CD4-positive, alpha-beta T cell treated with Interleukin-10 for 1 hour (primary cell): ENCODE measurements around the gene SPATS2.

Experiments used
- DNase-seq: peaks from one replicate; pipeline ENCODE4 v3.0.0-alpha.2; 2020

SPATS2 gene

DNA sequence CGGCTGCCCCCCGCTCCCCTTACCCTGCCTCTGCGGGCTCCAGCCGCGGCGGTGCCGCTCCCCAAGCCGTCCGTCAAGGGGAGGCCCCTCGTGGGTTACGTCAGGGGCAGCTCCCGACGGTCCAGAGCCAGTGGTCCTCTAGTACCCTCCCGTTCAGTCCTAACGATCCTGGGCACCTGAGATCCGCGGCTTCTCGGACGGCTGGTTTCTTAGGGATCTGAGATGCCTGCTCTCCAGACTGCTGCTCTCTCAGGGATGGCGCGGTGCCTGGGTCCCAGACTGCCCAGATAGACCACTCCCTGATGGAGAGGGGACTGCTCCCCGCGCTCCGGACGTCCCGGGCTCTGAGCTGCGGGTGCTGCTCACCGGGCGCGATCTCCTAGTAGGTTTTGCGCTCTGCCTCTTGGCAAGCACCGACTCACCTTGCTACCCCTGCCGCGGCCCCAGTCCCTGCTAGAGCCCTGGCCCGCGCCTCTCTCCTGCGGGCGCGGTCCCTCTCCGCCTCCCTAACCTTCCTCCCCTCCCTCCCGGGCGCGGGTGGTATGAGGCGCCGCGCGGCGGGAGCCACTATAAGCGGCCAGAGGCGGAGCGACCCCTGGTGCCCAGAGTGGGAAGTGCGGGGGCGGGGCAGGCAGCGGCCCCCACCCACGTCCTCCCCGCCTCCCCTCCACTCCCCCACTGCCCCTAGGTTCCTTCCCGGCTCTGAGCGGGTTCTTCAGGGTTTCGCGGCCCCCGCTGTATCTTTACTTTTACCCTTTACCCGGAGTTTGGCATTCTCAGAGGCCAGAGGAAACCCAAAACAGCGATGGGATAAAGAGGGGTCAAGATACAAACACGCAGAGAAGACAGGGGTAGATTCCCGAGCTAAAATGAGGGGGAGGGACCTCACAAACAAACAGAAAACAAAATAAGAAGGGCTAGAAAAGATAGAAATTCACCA, 30.3 kb upstream of the SPATS2 start, which contains the start of gene C1QL4:
TSS of gene C1QL4 (minus strand) at position 544 of the 940 bp plus-strand sequence. CDS start 711 bp downstream, outside the sequence.
- DNase-seq = peak; percentile 90

DNA sequence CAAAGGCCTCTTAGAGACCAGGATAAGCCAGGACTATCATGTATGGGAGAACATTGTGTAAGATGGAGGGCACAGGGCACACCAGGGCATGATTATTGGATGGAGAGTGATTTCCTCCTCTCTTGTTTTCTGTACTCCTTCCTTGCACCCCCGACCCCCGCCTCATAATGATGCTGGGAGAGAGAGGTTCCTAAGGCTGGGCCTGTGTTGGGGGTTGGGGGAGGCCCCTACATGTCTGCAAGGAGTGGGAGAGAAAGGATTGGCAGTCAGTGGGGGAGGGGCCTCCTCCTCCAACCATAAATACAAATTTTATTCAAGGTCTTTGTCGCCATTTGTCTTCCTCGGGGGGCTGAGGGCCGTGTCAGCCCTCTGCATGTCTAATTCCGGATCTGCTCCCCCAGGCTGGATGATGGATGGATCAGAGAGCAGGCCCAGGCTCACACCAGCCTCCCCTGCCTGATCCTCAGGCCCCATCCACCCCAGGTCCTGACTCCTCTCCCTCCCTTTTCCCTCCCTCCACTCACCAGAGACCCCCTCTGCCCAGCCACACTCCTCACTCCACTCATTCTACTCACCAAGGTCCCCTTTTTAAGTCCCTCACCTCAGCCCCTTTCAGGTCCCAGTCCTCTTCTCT, 28.3 kb upstream of the SPATS2 start:
- DNase-seq = no peak

DNA sequence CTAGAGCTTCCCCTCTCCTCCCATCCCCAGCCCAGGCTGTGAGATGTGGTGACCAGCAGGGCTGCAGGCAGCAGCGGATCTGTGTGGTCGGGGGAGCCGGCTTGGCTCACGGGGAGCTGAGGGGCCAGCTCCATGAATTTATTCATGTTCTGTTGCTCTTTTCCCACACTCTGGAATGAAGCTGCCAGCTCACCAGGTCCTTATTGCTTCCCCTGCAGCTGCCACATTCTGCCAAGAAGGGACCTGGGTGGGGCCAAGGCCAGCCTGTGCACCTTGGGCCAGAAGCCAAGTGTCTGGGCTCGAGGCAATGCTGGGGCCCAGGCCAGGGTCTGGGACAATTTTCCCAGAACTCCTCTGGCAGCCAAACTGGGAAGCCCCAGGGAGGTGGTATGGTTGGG, 27.8 kb upstream of the SPATS2 start:
- DNase-seq = no peak

GRCh38 chr12:49340095-49340870, 27.0 kb upstream of the SPATS2 start:
- DNase-seq = no peak

DNA sequence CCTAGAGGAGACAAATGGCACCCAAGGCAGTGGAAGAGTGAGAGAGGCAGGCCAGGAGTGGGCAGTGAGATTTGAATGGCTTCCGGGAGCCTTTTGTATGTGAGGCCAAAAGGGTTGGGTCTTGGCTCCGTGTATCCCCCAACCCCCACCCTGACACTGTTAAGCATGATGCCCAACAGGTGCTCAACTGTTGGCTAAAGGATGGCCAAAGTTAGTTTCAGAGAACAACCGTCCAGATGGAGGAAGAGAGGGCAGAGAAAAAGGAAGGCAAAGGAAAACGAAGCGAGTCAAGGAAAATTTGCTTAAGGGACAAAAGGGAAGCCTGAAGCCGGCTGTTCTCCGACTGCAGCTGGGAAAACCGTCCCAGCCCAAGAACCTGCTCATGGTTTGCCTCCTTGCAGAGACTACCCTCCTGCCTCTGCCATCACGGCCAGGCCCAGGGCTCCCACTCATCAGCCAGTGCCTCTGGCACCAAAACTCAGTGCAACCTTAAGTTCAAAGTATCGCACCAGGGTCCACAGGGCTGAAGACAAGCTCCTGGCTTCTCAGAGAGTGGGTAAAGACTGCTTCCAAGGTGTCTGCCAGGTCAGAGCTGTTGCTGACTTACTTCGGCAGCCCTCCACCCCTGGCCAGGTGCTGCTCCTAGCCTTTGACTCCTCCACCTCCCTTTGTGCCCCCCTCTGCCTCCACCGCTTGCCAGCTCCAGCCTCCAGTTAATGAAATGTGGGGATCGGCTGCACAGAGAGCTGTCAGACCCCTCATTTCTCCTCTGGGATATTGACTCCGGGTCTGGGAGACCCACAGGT, 26.1 kb upstream of the SPATS2 start:
- DNase-seq = no peak

DNA sequence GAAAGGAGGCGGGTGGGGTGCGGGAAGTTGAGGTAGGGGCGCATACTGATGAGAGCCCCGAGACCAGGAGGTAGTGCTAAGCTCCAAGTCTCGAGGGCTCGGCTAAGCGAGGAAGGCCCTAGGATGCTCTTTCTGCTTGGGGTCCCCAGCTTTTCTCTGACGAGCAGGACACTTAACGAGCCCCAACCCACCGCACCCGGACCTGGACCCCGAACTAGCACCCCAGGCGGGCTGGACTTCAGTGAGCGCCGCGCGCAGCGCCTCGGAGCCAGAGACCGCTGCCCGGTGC, 25.5 kb upstream of the SPATS2 start:
- no peak for DNase-seq

DNA sequence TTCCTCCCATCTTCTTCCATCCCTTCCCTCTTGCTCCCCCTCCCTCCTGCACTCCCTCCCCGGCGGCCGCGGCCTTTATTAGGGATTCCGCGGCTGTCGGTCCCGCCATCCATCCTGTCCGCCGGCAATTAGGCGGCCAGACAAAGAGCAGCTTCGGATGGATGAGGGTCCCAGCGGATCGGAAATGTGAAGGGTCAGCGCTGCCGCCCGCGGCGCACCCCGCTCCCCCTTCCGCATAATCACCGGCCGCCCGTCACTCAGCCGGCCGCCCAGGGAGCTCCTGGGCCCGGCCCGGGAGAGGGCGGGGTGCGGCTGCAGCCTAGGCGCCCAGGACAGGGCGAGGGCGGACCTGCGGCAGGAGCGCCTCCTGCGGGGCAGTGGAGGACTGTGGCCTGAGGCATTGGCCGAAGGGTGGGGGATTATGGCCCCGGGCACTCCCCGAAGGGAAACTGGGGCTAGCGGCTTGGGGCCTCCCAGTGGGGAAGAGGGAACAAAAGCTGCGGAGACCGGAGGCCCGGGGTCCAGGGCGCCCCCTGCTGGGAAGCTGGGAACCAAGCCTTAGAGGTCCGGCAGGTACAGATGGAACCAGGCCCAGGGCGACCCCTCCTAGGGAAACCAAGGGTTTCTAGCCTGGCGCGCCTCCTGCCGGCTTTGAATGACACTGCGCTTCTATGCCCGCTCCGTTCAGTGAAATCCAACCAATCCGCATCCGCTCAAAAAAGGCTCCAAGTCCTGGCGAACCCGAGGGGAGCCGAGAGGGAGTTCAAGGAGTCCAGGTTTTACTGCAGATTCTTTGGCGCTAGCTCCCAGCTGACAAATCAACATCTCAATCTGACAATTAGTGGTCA, 25.0 kb upstream of the SPATS2 start:
- peak; percentile 80 for DNase-seq

GRCh38 chr12:49342914-49343731, 24.1 kb upstream of the SPATS2 start:
- DNase-seq = peak; percentile 25

DNA sequence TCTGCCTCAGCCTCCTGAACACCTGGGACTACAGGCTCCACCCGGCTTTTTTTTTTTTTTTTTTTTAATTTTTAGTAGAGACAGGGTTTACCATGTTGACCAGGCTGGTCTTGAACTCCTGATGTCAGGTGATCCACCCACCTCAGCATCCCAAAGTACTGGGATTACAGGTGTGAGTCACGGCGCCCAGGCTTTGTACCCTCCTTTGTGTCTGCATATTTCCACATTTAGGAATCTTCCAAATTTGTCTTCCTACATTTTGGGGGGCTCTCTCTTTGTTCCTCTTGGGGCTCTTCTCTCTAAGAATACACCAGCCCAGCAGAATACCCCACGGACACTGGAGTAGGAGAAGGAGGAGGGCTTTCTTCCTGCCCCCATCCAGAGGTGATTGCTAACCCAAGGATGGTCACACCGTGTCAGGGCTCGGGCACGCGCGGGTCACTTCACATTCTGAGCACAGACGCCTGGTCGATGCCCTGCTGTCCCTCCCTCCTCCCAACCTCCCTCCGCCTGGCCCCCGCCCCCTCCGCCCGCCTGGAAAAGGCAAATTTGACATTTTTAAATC, 22.7 kb upstream of the SPATS2 start:
- no peak for DNase-seq

DNA sequence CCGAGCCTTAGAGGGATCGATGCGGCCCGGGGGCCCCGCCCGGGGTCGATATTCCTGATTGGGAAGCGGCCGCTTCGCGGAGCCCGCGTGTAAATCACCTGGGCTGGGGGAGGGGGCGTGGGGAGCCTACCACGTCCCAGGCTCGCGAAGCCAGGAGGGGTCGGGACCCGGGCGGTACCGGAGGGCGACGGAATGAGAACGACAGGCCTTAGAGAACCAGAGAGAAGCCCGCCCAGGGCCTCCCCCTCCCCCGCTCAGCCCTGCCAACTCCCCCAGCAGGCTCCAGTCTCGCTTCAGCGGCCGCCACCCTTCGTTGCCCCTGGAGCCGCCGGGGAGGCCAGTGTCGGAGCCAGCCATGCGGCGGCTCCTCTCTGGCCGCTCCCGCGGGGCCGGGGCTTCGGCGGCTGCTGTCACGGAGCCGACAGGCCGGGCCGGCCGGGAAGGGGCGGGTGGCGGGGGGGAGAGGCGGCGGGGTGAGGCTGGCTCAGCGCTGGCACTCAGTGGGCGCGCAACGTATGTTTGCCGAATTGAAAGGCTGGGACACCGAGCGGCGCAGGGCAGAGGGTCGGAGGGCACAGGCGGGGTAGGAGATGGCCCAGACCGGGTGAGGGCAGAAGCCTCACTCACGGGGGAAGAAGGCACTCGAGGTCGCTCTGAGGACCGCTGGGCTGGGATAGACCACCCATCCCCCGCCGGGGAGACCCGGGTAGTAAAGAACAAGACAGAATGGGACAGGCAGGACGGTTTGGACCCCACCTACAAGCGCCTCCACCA, 22.0 kb upstream of the SPATS2 start:
- DNase-seq = no peak

- DNase-seq = no peak
These were observed 21.2 kb upstream of the SPATS2 start for GRCh38 chr12:49345825-49346658.

- peak; percentile 28 for DNase-seq
These were observed 20.5 kb upstream of the SPATS2 start, which contains the start of gene DNAJC22 for GRCh38 chr12:49346659-49347310. TSS of gene DNAJC22 (plus strand) at chr12:49346888. CDS start at chr12:49348873, 1,985 bp downstream.

GRCh38 chr12:49347311-49348193, 19.7 kb upstream of the SPATS2 start:
- peak; percentile 81 for DNase-seq

DNA sequence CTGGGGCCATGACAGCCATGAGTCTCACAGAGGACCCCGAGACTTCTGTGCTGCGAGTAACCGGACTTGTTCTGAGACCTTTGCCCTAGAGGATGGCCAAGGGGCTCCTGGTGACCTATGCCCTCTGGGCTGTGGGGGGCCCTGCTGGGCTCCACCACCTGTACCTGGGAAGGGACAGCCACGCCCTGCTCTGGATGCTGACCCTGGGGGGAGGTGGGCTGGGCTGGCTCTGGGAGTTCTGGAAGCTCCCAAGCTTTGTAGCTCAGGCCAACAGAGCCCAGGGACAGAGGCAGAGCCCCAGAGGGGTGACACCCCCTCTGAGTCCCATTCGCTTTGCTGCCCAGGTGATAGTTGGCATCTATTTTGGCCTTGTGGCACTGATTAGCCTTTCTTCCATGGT, 18.5 kb upstream of the SPATS2 start:
- no peak for DNase-seq

DNA sequence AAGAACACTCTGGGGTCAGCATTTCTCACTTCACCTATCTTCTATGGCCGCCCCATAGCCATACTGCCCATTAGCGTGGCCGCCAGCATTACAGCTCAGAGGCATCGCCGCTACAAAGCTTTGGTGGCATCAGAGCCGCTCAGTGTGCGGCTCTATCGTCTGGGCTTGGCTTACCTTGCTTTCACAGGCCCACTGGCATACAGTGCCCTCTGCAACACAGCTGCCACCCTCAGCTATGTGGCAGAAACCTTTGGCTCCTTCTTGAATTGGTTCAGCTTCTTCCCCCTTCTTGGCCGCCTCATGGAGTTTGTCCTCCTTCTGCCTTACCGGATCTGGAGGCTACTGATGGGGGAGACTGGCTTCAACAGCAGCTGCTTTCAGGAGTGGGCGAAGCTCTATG, 18.0 kb upstream of the SPATS2 start:
- no peak for DNase-seq

DNA sequence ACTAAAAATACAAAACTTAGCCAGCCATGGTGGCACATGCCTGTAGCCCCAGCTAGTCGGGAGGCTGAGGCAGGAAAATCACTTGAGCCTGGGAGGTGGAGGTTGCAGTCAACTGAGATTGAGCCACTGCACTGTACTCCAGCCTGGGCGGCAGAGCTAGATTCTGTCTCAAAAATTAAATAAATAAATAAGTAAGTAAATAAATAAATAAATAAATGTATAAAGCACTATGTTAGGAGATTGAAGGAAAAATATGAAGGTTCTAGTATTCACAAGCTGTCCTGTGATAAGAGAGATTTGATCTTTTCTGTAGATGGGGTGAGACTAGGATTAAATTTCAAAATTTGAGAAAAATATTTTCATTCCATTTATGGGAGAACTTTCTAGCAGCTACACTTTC, 14.9 kb upstream of the SPATS2 start:
- no peak for DNase-seq

- DNase-seq = no peak
These were observed 11.3 kb upstream of the SPATS2 start for GRCh38 chr12:49355913-49356312.
